NCI-H69 (cell line): ENCODE results near the gene GSC2.
A peak's percentile ranks its signal among the peaks of the same experiment; 100 is the strongest.

ENCODE experiments used
- DNase-seq: peaks from one replicate; lab custom pipeline; 2025; lab: John Stamatoyannopoulos, UW

The GSC2 gene

GRCh38 chr22:19119949-19120348 lies 30.1 kb downstream of the GSC2 start:
- no peak for DNase-seq

- no peak for DNase-seq
Observed at GRCh38 chr22:19118329-19118880, 31.7 kb downstream of the GSC2 start.

- peak; percentile 91 for DNase-seq
Observed at GRCh38 chr22:19117111-19117512, 33.0 kb downstream of the GSC2 start.

GRCh38 chr22:19115628-19116027 lies 34.5 kb downstream of the GSC2 start:
- peak; percentile 18 for DNase-seq

- DNase-seq = no peak
Observed at GRCh38 chr22:19114984-19115552, 35.0 kb downstream of the GSC2 start.

GRCh38 chr22:19113429-19113828 lies 36.7 kb downstream of the GSC2 start:
- no peak for DNase-seq

- DNase-seq = no peak
Observed at GRCh38 chr22:19111584-19111983, 38.5 kb downstream of the GSC2 start.

DNA sequence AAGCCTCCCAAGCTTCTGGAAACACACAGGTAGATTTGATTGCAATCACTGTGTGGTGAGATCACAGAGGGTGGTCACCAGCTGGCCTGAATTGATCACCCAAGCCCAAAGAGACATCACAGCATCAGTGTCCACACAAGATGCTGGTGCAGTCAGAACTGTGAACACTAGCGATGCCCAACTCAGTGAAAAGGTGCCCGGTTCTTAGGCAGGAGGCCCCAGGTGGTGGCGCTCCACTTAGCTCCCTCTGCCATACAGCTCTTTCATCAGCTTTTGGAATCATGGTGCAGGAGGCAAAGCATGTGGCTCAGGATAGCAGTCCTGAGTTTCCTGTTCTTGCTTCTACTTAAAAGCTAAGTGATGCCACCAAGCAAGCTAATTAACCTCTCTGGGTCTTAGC lies 39.0 kb downstream of the GSC2 start:
- peak; percentile 46 for DNase-seq

- no peak for DNase-seq
Observed at GRCh38 chr22:19110646-19111045, 39.4 kb downstream of the GSC2 start.

DNA sequence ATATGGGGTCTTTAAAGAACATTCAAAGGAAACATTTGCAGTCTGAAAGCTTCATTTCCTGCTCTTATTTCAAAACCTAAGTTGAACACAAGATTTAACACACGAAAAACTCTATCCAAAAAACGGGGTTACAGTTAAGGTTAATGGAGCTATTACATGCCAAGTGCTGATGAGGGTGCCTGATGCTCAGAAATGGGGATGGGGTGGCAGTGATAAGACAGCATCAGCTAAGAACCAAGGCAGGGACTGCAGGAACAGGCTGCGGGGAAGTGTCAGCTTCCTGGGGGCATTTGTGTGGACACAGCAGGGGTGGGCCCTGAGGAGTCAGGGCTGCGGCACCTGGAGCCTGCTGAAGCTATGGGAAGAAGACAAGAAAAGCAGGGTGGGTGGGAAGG lies 40.0 kb downstream of the GSC2 start:
- peak; percentile 70 for DNase-seq

- no peak for DNase-seq
Observed at GRCh38 chr22:19109198-19110063, 40.7 kb downstream of the GSC2 start.

- no peak for DNase-seq
Observed at GRCh38 chr22:19108807-19109197, 41.3 kb downstream of the GSC2 start.

DNA sequence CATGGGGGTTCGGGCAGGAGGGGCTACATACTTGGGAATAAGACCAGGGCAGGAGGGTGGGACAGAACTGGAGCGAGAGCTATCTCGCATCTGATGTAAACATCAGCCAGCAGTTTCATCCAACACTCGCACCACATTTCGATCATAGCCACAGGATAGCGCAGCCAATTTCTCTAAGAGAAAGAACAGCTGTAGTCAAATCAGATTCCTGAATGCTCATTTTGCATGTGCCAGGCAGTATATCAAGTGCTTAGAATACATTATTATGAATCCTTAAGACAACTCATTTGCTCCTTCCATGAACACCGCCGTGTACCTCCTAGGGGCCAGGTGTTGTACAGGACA lies 42.4 kb downstream of the GSC2 start:
- DNase-seq = no peak

- peak; percentile 35 for DNase-seq
Observed at GRCh38 chr22:19106886-19107729, 43.0 kb downstream of the GSC2 start.

DNA sequence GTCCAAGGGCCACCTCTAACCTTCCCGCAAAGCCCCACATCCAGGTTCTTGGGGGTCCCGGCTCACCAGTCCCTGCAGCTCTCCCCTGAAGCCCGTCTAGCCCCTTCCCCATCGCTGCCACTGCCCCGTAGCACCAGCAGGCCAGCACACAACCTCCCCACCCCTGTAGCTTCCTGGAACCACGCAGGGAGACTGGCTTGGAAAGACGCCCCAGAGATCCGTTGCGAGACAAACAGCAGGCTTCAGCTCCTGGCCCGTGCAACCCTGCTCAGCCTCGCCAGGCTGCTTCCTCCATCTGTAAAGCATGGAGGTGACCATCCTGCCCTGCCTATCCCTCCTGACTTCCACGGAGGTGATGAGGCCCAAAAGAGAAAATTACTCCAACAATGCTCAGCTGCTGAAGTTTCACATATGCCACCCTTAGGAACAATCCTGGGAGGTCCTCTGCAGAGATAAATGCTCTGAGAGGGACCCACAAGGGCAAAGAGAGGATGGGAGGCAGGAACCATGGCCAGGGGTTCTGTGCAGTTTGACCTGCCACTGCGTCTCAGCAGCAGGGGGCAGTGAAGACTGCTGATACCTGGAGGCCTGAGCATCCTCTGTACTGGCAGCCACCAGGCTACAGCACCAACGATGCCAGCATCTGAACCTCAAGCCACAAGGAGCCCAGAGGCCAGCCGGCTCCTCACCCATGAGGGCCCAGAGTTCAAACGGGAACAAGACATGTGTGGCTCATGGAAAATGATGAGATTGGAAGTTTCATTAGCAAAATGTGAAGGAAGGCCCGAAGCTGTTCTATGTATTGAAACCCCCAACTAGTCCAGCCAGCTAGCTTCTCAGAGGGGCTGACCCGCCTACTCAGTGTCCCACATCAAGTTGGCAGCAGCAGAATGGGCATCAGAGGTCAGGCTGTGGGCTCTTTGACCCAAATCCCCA lies 44.0 kb downstream of the GSC2 start:
- peak; percentile 28 for DNase-seq

DNA sequence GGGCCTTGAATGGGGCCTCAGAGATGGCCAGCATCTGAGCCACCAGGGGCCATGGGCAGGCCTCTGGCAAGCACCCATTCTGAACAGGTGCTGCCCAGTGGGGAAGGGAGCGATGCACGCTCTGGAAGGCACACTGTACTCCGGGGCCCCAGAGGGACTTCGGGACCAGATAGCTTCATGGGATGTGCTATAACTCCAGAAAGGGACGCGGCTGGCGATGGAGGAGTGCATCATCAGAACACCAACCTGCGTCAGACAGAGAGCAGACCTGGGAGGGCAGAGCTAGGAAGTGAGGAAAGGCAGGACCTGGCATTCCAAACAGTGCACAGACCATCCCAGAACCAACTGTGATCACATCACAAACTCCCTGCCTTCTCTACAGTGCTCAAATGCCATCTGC lies 44.6 kb downstream of the GSC2 start:
- DNase-seq = no peak

GRCh38 chr22:19103880-19104821 lies 45.9 kb downstream of the GSC2 start:
- peak; percentile 41 for DNase-seq

DNA sequence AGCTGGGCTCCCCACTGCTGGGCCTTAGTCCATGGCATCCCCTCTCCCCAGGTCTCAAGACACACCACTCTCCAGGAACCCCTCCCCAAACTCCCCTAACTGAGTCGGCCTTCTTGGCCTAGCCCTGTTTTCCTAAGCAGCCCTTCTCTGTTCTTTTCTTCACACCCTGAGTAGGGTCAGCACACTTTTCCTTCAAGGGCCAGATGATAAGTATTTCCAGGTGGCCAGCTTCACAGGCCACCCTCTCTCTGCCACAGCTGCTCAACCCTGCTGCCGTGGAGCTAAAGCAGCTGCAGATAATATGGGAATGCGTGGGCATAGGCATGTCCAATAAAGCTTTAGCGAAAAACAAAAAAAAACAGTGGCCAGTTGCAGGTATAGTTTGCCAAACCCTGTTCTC lies 51.9 kb downstream of the GSC2 start:
- no peak for DNase-seq

DNA sequence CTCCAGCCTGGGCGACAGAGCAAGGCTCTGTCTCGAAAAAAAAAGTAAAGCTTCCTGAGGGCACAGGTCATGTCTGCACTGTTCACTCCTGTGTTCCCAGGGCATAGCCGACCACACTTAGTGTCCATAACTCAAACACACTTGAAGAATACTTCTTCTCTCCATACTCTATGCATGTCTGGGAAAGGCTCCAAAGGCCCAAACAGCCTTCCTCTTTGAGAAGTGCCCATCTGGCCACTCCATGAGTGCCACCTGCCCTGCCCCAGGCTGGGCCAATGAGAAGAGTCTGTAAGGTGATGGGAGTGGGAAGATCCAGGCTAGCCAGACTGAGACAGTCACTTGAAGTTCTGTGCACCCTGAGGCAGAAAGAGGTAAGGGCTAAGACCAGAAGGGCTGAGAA lies 52.6 kb downstream of the GSC2 start:
- peak; percentile 14 for DNase-seq
